G401.6 (cell line): Measurements from ENCODE around the gene RALY.

Experiments used
- FAIRE-seq: peaks from 2 replicates; lab custom pipeline; 2012; peaks lifted over from hg19 to GRCh38; lab: Jason Lieb, UNC

RALY gene

GRCh38 chr20:34049897-34050695 lies 56.4 kb downstream of the RALY start:
- FAIRE-seq = no peak

GRCh38 chr20:34052414-34052813 lies 58.7 kb downstream of the RALY start:
- no peak for FAIRE-seq

GRCh38 chr20:34055290-34055689 lies 61.6 kb downstream of the RALY start:
- FAIRE-seq = no peak

GRCh38 chr20:34058831-34059230 lies 65.1 kb downstream of the RALY start:
- no peak for FAIRE-seq

- FAIRE-seq = no peak
Observed at GRCh38 chr20:34060970-34061369, 67.3 kb downstream of the RALY start.

GRCh38 chr20:34061695-34062094 lies 68.0 kb downstream of the RALY start:
- no peak for FAIRE-seq

- no peak for FAIRE-seq
Observed at GRCh38 chr20:34062570-34063482, 69.1 kb downstream of the RALY start.

- FAIRE-seq = no peak
Observed at GRCh38 chr20:34064286-34064685, 70.6 kb downstream of the RALY start.

GRCh38 chr20:34065260-34065659 lies 71.5 kb downstream of the RALY start:
- FAIRE-seq = no peak

GRCh38 chr20:34066476-34067090 lies 72.9 kb downstream of the RALY start:
- no peak for FAIRE-seq

- no peak for FAIRE-seq
Observed at GRCh38 chr20:34068001-34068400, 74.3 kb downstream of the RALY start.

- FAIRE-seq = peak; percentile 63
Observed at GRCh38 chr20:34069341-34070078, 75.8 kb downstream of the RALY start.

GRCh38 chr20:34070079-34070439 lies 76.3 kb downstream of the RALY start:
- no peak for FAIRE-seq

- no peak for FAIRE-seq
Observed at GRCh38 chr20:34070859-34071258, 77.1 kb downstream of the RALY start.

- no peak for FAIRE-seq
Observed at GRCh38 chr20:34072076-34072475, 78.4 kb downstream of the RALY start.

GRCh38 chr20:34072778-34073177 lies 79.1 kb downstream of the RALY start:
- FAIRE-seq = no peak

GRCh38 chr20:34074101-34074760 lies 80.5 kb downstream of the RALY start:
- FAIRE-seq = no peak

GRCh38 chr20:34075647-34076046 lies 81.9 kb downstream of the RALY start:
- no peak for FAIRE-seq

GRCh38 chr20:34076952-34077351 lies 83.2 kb downstream of the RALY start:
- no peak for FAIRE-seq

GRCh38 chr20:34078540-34078939 lies 84.8 kb downstream of the RALY start:
- FAIRE-seq = no peak

GRCh38 chr20:34079818-34080217 lies 86.1 kb downstream of the RALY start:
- FAIRE-seq = no peak
